Ascending aorta (tissue), 2 donors: ENCODE measurements around the gene ASB7. TPM values are rescaled to one million over a fixed set of nuclear protein-coding genes. Genes with fewer than 3 reads are reported as not detected.

ENCODE experiments used
- DNase-seq, 2 donors: peaks; one replicate each; pipeline ENCODE4 v3.0.0-alpha.2; 2019; ENCODE audit warnings: low spot score in 2 of 2
- H3K27ac ChIP-seq, 2 donors: fragments of 200-600 bp; sonication (generic); one replicate each; pipeline ENCODE4 v1.5.1; 2016 to 2017; ENCODE audit warnings: mild to moderate bottlenecking in 1 of 2
- H3K27me3 ChIP-seq: fragments of 200-600 bp; sonication (generic); one replicate; pipeline ENCODE4 v1.5.1; 2017
- H3K36me3 ChIP-seq, 2 donors: fragments of 200-600 bp; sonication (generic); one replicate each; pipeline ENCODE4 v1.5.1; 2016
- H3K4me1 ChIP-seq, 2 donors: fragments of 200-600 bp; sonication (generic); one replicate each; pipeline ENCODE4 v1.5.1; 2016 to 2017; ENCODE audit warnings: mild to moderate bottlenecking in 1 of 2
- H3K4me3 ChIP-seq, 2 donors: fragments of 200-600 bp; sonication (generic); one replicate each; pipeline ENCODE4 v1.5.1; 2016 to 2017; ENCODE audit warnings: mild to moderate bottlenecking in 1 of 2
- H3K9me3 ChIP-seq, 2 donors: fragments of 200-600 bp; sonication (generic); one replicate each; pipeline ENCODE4 v1.5.1; 2016
- intact Hi-C: fragments of 100-400 bp; cut with DNase I; formaldehyde crosslinking; loops from one replicate; pipeline ENCODE4 v1.15.1; 2023
- total RNA-seq: library from RNA; depleted of rRNA; stranded (reverse); fragments of >200 nt; gene quantifications from one replicate; pipeline ENCODE4 v1.1.0, GENCODE V29; 2016
- TF ChIP-seq, protein P1 (sequence below), 3 experiments: fragments of 200-600 bp in 2 of 3; fragments of 450-650 bp in 1 of 3; sonication (generic) in 2 of 3; IDR thresholded peaks; one replicate each; pipeline ENCODE4 v1.5.1; 2016 to 2019; ENCODE audit warnings: antibody characterized with exemption in 3 of 3, mild to moderate bottlenecking in 1 of 3, moderate library complexity in 1 of 3

ASB7 gene, protein sequence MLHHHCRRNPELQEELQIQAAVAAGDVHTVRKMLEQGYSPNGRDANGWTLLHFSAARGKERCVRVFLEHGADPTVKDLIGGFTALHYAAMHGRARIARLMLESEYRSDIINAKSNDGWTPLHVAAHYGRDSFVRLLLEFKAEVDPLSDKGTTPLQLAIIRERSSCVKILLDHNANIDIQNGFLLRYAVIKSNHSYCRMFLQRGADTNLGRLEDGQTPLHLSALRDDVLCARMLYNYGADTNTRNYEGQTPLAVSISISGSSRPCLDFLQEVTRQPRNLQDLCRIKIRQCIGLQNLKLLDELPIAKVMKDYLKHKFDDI
- 9.3 TPM for total RNA-seq

DNA sequence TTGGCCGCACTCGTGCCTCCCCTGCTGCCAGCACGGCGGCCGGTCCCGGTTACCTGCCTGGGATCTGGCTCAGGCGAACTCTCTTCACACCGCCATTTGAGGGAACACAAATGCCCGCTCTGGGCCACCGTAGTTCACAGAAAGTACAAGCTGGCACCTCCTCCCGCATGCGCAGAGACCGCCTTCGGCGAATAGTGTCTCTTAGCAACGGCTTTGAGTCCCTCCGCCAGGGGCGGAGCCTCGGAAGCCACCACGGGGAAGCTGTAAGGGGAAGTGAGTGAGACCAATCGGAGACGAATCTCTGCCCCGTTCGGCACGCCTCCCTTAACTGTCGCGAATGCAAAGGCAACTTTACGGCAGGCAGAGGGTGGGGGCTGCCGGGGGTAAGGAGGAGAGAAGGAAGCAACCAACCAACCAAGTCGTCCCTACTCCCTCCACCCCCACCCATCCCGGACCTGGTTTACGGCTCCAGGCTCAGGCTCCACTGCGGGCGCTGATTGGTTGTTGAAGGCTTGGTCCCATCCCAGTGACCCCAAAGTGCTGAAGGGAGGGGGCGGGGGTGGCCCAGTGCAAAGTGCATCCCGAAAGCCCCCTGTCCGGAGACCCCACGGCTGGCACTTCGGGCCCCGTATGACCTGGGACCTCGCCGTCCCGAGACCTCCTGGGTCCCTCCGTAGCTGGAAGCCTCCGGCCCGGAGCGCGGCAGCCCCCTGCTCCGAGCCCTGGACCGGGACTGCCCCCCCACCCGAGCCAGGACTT lies at the start of gene ASB7, which contains the start of gene LINS1:
Gene ASB7 (plus strand): TSS at position 526 of the 759 bp plus-strand sequence. CDS start 9,628 bp downstream, outside the sequence.
Gene LINS1 (minus strand): TSS at position 121 of the 759 bp plus-strand sequence. CDS start 21,342 bp downstream, outside the sequence.
- Histone ChIP-seq H3K4me1 (peaks cover 7 to 17% of the 10 kb centered on the region in 2 donors), H3K27ac (peak within 1 kb of the TSS; percentile 71 to 88), H3K27me3 (no peaks in the 10 kb centered on the region), H3K36me3 (no peaks in the 10 kb centered on the region), H3K9me3 (no peaks in the 10 kb centered on the region), H3K4me3 (peak within 1 kb of the TSS; percentile 75 to 95)
- peak; percentile 100 for DNase-seq
- TF ChIP-seq, protein P1, sequence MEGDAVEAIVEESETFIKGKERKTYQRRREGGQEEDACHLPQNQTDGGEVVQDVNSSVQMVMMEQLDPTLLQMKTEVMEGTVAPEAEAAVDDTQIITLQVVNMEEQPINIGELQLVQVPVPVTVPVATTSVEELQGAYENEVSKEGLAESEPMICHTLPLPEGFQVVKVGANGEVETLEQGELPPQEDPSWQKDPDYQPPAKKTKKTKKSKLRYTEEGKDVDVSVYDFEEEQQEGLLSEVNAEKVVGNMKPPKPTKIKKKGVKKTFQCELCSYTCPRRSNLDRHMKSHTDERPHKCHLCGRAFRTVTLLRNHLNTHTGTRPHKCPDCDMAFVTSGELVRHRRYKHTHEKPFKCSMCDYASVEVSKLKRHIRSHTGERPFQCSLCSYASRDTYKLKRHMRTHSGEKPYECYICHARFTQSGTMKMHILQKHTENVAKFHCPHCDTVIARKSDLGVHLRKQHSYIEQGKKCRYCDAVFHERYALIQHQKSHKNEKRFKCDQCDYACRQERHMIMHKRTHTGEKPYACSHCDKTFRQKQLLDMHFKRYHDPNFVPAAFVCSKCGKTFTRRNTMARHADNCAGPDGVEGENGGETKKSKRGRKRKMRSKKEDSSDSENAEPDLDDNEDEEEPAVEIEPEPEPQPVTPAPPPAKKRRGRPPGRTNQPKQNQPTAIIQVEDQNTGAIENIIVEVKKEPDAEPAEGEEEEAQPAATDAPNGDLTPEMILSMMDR (IDR thresholded peaks at IDR 0.05) = no peak
- intact Hi-C loops = loop anchor here (1.0 to 10.0 kb wide), 6 partner anchors 120 to 1351 kb away; partner anchors contain the start of genes CHSY1, LRRC28, SELENOS and TM2D3

DNA sequence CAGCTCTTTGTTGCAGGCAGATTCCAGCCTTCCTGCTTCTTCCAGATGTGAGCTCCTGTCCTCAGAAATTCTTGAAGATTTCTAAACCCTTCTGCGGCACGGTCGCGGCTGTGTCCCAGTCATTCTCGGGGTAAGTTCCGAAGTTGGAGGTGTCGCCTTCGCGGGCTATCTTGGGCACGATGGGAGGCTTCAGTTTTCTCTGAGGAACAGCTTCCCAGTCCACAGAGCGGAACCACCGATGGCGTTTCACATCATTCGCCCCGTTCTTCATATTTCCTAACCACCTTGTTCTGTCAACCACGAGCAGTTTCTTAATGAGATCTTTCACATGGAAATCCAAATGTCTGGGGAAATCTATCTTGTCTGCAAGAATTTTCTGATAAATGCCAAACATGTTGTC lies 48.9 kb upstream of the ASB7 start:
- Histone ChIP-seq H3K4me1 (no peaks in the 10 kb centered on the region), H3K4me3 (no peak overlapping the region), H3K27me3 (no peaks in the 10 kb centered on the region), H3K27ac (no peak overlapping the region), H3K9me3 (no peaks in the 10 kb centered on the region), H3K36me3 (no peaks in the 10 kb centered on the region)
- TF ChIP-seq, protein P1 (IDR thresholded peaks at IDR 0.05) = no peak
- intact Hi-C loops = no loop called here
- no peak for DNase-seq

DNA sequence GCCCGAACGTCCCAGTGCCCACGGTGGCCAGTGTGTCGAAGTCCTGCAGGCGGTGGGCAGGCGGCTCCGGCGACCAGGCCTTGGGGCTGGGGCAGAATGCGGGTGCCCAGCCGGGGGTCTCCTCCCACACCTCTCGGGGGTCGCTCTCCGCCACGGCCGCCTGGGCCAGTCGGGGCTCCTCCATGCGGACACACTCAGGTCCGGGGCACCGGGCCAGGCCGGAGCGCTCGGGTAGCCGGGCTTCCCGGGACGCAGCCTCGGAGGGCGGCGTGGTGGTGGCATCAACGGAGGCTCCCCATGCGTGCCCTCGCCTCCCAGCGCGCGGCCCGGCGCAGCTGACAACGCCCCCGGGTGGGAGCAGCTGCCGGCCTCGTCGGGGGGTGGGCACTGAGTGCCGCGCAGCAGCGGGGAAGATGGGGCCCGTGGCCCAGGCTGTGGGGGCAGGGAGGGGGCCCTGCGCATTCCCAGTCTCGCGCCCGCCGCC lies 43.6 kb upstream of the ASB7 start:
- intact Hi-C loops = no loop called here
- no peak overlapping the region for H3K4me3 ChIP-seq

DNA sequence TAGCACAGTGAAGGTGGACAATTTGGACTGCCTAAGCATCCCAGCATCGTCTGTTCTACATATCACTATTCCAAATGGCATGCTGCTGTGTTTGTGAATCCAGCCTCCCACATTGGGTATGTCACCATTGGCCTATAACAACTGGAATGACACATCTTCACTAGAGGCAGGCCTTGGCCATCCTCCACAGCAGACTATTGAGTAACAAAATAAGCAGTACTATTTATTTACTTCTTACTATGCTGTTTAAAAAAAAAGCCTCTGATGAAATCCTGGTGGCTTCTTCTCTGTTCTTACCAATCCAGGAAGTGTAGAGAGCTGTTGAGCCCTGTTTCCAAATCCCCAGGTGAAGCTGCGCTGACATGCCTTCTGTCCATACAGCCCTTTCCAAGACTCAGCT lies 43.1 kb upstream of the ASB7 start:
- DNase-seq = no peak
- no peaks in the 10 kb centered on the region for H3K27me3 ChIP-seq
- H3K27ac ChIP-seq = no peak overlapping the region
- H3K4me3 ChIP-seq = no peak overlapping the region
- H3K4me1 ChIP-seq = no peaks in the 10 kb centered on the region
- H3K9me3 ChIP-seq = no peaks in the 10 kb centered on the region
- intact Hi-C loops = no loop called here
- no peaks in the 10 kb centered on the region for H3K36me3 ChIP-seq
- TF ChIP-seq, protein P1 (IDR thresholded peaks at IDR 0.05) = no peak

More for the DNA sequence above, 43.6 kb upstream of the ASB7 start:
- Histone ChIP-seq H3K27ac (no peak overlapping the region), H3K4me1 (no peaks in the 10 kb centered on the region), H3K27me3 (no peaks in the 10 kb centered on the region), H3K9me3 (no peaks in the 10 kb centered on the region), H3K36me3 (no peaks in the 10 kb centered on the region)
- no peak for DNase-seq
- TF ChIP-seq, protein P1 (IDR thresholded peaks at IDR 0.05) = no peak

DNA sequence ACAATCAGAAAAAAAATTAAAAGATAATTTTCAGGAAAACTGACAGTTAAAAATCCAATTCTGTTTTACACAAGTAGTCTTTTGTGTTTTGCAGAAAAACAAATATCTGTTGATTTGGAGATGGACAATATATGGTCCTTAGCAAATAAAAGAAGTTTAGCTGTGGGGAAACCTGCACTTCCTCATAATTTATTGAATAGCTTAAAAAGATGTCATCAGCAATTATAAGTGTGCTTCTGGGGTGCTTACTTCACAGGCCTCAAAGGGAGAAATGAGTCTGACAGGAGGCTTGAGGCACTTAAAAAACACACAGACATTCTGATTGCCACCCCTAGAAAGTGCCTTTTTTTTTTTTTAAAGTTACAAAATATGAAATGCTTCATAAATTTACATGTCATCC lies 42.1 kb upstream of the ASB7 start:
- Histone ChIP-seq H3K27me3 (no peaks in the 10 kb centered on the region), H3K4me1 (no peaks in the 10 kb centered on the region), H3K27ac (no peak overlapping the region), H3K9me3 (no peaks in the 10 kb centered on the region), H3K36me3 (no peaks in the 10 kb centered on the region), H3K4me3 (no peak overlapping the region)
- no peak for DNase-seq
- TF ChIP-seq, protein P1 (IDR thresholded peaks at IDR 0.05) = no peak
- intact Hi-C loops = no loop called here
